Stimulated activated CD8-positive, alpha-beta memory T cell treated with anti-CD3 and anti-CD28 coated beads, Interleukin-4, amount 100 ng/mL, for 1 hour (primary cell): ENCODE data around the gene UTP18.
"Not testable (repeated sequence)": the region's sequence is repeated elsewhere in the genome, so short reads cannot be mapped to it uniquely, and the experiment has no call there.

ENCODE experiments used
- DNase-seq, 2 donors: peaks; one replicate each; pipeline ENCODE4 v3.0.0-alpha.2; 2020; ENCODE audit warnings: low read depth in 2 of 2, low spot score in 1 of 2

UTP18 gene

GRCh38 chr17:51258756-51259563, 1.4 kb upstream of the UTP18 start:
- DNase-seq: no peak

- peak; percentile 90 to 92 for DNase-seq
These were observed 646 bp upstream of the UTP18 start, which contains the start of gene MBTD1 for GRCh38 chr17:51259564-51260236. MBTD1 (minus strand) TSS chr17:51260049; CDS start chr17:51225161, 34,888 bp downstream.

GRCh38 chr17:51261024-51261963, 948 bp downstream of the UTP18 start:
- DNase-seq: no peak

- DNase-seq: no peak
These were observed 2.7 kb downstream of the UTP18 start for GRCh38 chr17:51263006-51263405.

- DNase-seq: not testable (repeated sequence)
These were observed 4.1 kb downstream of the UTP18 start for GRCh38 chr17:51264466-51264865.

GRCh38 chr17:51269991-51270390, 9.6 kb downstream of the UTP18 start:
- no peak for DNase-seq

GRCh38 chr17:51270636-51271035, 10.3 kb downstream of the UTP18 start:
- DNase-seq: no peak

- DNase-seq: no peak
These were observed 12.5 kb downstream of the UTP18 start for GRCh38 chr17:51272812-51273211.

GRCh38 chr17:51275381-51275780, 15.0 kb downstream of the UTP18 start:
- no peak for DNase-seq

- DNase-seq: no peak
These were observed 18.8 kb downstream of the UTP18 start for GRCh38 chr17:51279183-51279582.

- DNase-seq: no peak
These were observed 27.1 kb downstream of the UTP18 start for GRCh38 chr17:51287412-51287811.

GRCh38 chr17:51289696-51290111, 29.4 kb downstream of the UTP18 start:
- DNase-seq: no peak

- DNase-seq: not testable (repeated sequence)
These were observed 34.0 kb downstream of the UTP18 start for GRCh38 chr17:51294338-51294737.

GRCh38 chr17:51298508-51299371, 38.4 kb downstream of the UTP18 start:
- DNase-seq: no peak

- DNase-seq: no peak
These were observed 39.5 kb downstream of the UTP18 start for GRCh38 chr17:51299859-51300258.

GRCh38 chr17:51305182-51305581, 44.8 kb downstream of the UTP18 start:
- no peak for DNase-seq

GRCh38 chr17:51312003-51312402, 51.7 kb downstream of the UTP18 start:
- not testable (repeated sequence) for DNase-seq

GRCh38 chr17:51319186-51319585, 58.8 kb downstream of the UTP18 start:
- no peak for DNase-seq

- DNase-seq: no peak
These were observed 62.2 kb downstream of the UTP18 start for GRCh38 chr17:51322390-51323029.

- no peak for DNase-seq
These were observed 65.1 kb downstream of the UTP18 start for GRCh38 chr17:51325471-51325870.
